ENCODE measurements around the gene ZNF487. TPM values are rescaled to one million over a fixed set of nuclear protein-coding genes. Genes with fewer than 3 reads are reported as not detected.
A peak's percentile ranks its signal among the peaks of the same experiment; 100 is the strongest.

ZNF487 gene
- total and polyA plus RNA-seq, 2 experiments from 2014 or later: 2.9 to 4.6 TPM

DNA sequence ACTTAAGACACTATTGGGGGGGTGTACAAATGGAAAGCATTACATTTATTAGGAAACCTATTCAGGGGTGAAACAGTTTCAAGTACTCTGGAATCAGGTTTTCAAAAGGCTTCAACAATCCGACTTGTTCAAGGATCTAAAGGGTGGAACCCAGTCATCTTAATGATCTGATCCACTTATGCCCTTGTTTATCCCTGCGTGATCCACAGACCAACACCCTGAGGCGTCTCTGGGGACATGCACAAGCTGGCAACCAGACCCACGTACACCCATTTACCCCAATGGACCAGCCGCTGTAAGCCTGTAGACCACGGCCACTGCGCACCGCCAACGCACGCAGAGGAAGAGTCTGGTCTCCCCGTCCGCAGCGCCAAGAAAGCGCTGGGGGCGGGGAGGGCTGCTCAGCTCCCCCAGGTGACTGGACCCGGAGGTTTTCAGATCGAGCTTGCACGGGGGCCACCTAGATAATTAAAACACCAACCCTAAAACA is 41.3 kb upstream of the ZNF487 start:
- peaks cover 43% of the 10 kb centered on the region for H3K36me3 ChIP-seq (ENCODE audit: insufficient read depth)
- peak; percentile 39 for DNase-seq (ENCODE audit: low spot score)
- peaks cover 93% of the 10 kb centered on the region for H3K79me2 ChIP-seq (replicated peaks; ENCODE audit: insufficient read depth)

More for the DNA sequence above, 41.3 kb upstream of the ZNF487 start:
- peak overlapping the region; percentile 99 for H3K27ac ChIP-seq (ENCODE audit: low read depth)
- peak overlapping the region; percentile 97 for H3K4me2 ChIP-seq
- Mint-ChIP-seq H3K4me1 (peaks cover 51% of the 10 kb centered on the region), H3K27ac (peak overlapping the region; percentile 99), H3K4me3 (peak overlapping the region; percentile 93), H3K9me3 (no peaks in the 10 kb centered on the region; the same call in 2 of the 3 replicates), H3K27me3 (ENCODE audit: insufficient read depth, low read depth, poor library complexity) (peaks cover 20% of the 10 kb centered on the region), H3K36me3 (ENCODE audit: low read depth) (peaks cover 77% of the 10 kb centered on the region)
- TF ChIP-seq NANOG (IDR thresholded peaks at IDR 0.05; ENCODE audit: borderline replicate concordance): no peak
- no peak for TF ChIP-seq JUNB (IDR thresholded peaks at IDR 0.05; ENCODE audit: unreplicated experiment)
- TF ChIP-seq POLR2AphosphoS5 (IDR thresholded peaks at IDR 0.05; ENCODE audit: low read depth): no peak
- TF ChIP-seq STAT1 (IDR thresholded peaks at IDR 0.05; ENCODE audit: unreplicated experiment): no peak
- TF ChIP-seq, protein P1, sequence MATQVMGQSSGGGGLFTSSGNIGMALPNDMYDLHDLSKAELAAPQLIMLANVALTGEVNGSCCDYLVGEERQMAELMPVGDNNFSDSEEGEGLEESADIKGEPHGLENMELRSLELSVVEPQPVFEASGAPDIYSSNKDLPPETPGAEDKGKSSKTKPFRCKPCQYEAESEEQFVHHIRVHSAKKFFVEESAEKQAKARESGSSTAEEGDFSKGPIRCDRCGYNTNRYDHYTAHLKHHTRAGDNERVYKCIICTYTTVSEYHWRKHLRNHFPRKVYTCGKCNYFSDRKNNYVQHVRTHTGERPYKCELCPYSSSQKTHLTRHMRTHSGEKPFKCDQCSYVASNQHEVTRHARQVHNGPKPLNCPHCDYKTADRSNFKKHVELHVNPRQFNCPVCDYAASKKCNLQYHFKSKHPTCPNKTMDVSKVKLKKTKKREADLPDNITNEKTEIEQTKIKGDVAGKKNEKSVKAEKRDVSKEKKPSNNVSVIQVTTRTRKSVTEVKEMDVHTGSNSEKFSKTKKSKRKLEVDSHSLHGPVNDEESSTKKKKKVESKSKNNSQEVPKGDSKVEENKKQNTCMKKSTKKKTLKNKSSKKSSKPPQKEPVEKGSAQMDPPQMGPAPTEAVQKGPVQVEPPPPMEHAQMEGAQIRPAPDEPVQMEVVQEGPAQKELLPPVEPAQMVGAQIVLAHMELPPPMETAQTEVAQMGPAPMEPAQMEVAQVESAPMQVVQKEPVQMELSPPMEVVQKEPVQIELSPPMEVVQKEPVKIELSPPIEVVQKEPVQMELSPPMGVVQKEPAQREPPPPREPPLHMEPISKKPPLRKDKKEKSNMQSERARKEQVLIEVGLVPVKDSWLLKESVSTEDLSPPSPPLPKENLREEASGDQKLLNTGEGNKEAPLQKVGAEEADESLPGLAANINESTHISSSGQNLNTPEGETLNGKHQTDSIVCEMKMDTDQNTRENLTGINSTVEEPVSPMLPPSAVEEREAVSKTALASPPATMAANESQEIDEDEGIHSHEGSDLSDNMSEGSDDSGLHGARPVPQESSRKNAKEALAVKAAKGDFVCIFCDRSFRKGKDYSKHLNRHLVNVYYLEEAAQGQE (IDR thresholded peaks at IDR 0.05; ENCODE audit: unreplicated experiment): no peak
- no peak for TF ChIP-seq CREB1 (CRISPR knock-in tag; IDR thresholded peaks at IDR 0.05; ENCODE audit: low read depth)
- TF ChIP-seq EZH2phosphoT487 (IDR thresholded peaks at IDR 0.05; ENCODE audit: unreplicated experiment): no peak
- TF ChIP-seq, protein P2, sequence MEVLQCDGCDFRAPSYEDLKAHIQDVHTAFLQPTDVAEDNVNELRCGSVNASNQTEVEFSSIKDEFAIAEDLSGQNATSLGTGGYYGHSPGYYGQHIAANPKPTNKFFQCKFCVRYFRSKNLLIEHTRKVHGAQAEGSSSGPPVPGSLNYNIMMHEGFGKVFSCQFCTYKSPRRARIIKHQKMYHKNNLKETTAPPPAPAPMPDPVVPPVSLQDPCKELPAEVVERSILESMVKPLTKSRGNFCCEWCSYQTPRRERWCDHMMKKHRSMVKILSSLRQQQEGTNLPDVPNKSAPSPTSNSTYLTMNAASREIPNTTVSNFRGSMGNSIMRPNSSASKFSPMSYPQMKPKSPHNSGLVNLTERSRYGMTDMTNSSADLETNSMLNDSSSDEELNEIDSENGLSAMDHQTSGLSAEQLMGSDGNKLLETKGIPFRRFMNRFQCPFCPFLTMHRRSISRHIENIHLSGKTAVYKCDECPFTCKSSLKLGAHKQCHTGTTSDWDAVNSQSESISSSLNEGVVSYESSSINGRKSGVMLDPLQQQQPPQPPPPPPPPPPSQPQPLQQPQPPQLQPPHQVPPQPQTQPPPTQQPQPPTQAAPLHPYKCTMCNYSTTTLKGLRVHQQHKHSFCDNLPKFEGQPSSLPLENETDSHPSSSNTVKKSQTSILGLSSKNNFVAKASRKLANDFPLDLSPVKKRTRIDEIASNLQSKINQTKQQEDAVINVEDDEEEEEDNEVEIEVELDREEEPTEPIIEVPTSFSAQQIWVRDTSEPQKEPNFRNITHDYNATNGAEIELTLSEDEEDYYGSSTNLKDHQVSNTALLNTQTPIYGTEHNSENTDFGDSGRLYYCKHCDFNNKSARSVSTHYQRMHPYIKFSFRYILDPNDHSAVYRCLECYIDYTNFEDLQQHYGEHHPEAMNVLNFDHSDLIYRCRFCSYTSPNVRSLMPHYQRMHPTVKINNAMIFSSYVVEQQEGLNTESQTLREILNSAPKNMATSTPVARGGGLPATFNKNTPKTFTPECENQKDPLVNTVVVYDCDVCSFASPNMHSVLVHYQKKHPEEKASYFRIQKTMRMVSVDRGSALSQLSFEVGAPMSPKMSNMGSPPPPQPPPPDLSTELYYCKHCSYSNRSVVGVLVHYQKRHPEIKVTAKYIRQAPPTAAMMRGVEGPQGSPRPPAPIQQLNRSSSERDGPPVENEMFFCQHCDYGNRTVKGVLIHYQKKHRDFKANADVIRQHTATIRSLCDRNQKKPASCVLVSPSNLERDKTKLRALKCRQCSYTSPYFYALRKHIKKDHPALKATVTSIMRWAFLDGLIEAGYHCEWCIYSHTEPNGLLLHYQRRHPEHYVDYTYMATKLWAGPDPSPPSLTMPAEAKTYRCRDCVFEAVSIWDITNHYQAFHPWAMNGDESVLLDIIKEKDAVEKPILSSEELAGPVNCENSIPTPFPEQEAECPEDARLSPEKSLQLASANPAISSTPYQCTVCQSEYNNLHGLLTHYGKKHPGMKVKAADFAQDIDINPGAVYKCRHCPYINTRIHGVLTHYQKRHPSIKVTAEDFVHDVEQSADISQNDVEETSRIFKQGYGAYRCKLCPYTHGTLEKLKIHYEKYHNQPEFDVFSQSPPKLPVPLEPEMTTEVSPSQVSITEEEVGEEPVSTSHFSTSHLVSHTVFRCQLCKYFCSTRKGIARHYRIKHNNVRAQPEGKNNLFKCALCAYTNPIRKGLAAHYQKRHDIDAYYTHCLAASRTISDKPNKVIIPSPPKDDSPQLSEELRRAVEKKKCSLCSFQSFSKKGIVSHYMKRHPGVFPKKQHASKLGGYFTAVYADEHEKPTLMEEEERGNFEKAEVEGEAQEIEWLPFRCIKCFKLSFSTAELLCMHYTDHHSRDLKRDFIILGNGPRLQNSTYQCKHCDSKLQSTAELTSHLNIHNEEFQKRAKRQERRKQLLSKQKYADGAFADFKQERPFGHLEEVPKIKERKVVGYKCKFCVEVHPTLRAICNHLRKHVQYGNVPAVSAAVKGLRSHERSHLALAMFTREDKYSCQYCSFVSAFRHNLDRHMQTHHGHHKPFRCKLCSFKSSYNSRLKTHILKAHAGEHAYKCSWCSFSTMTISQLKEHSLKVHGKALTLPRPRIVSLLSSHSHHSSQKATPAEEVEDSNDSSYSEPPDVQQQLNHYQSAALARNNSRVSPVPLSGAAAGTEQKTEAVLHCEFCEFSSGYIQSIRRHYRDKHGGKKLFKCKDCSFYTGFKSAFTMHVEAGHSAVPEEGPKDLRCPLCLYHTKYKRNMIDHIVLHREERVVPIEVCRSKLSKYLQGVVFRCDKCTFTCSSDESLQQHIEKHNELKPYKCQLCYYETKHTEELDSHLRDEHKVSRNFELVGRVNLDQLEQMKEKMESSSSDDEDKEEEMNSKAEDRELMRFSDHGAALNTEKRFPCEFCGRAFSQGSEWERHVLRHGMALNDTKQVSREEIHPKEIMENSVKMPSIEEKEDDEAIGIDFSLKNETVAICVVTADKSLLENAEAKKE (CRISPR knock-in tag; IDR thresholded peaks at IDR 0.05): no peak
- TF ChIP-seq, protein P3, sequence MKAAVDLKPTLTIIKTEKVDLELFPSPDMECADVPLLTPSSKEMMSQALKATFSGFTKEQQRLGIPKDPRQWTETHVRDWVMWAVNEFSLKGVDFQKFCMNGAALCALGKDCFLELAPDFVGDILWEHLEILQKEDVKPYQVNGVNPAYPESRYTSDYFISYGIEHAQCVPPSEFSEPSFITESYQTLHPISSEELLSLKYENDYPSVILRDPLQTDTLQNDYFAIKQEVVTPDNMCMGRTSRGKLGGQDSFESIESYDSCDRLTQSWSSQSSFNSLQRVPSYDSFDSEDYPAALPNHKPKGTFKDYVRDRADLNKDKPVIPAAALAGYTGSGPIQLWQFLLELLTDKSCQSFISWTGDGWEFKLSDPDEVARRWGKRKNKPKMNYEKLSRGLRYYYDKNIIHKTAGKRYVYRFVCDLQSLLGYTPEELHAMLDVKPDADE (IDR thresholded peaks at IDR 0.05): no peak
- TF ChIP-seq ZNF331 (CRISPR knock-in tag; IDR thresholded peaks at IDR 0.05; ENCODE audit: low read depth): no peak
- no peak for TF ChIP-seq EZH2 (IDR thresholded peaks at IDR 0.05; ENCODE audit: low read depth, unreplicated experiment)
- TF ChIP-seq ZNF114 (CRISPR knock-in tag; IDR thresholded peaks at IDR 0.05): no peak
- TF ChIP-seq, protein P4, sequence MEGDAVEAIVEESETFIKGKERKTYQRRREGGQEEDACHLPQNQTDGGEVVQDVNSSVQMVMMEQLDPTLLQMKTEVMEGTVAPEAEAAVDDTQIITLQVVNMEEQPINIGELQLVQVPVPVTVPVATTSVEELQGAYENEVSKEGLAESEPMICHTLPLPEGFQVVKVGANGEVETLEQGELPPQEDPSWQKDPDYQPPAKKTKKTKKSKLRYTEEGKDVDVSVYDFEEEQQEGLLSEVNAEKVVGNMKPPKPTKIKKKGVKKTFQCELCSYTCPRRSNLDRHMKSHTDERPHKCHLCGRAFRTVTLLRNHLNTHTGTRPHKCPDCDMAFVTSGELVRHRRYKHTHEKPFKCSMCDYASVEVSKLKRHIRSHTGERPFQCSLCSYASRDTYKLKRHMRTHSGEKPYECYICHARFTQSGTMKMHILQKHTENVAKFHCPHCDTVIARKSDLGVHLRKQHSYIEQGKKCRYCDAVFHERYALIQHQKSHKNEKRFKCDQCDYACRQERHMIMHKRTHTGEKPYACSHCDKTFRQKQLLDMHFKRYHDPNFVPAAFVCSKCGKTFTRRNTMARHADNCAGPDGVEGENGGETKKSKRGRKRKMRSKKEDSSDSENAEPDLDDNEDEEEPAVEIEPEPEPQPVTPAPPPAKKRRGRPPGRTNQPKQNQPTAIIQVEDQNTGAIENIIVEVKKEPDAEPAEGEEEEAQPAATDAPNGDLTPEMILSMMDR (conservative IDR thresholded peaks at IDR 0.05; ENCODE audit: low read depth in 2 of 2): no peak
- H3F3A ChIP-seq (replicated peaks; ENCODE audit: low read depth): peaks cover 30% of the 10 kb centered on the region; the same call in 1 of the 2 replicates
- H3K4me1 ChIP-seq (ENCODE audit: insufficient read depth): peaks cover 38% of the 10 kb centered on the region
- peak overlapping the region; percentile 99 for H3K4me3 ChIP-seq
- H3K27me3 ChIP-seq (ENCODE audit: insufficient read depth): no peaks in the 10 kb centered on the region
- H3K9me2 ChIP-seq (ENCODE audit: insufficient read depth): no peaks in the 10 kb centered on the region
- H2AFZ ChIP-seq: no peak overlapping the region
- peaks cover 63% of the 10 kb centered on the region for H4K20me1 ChIP-seq (replicated peaks; ENCODE audit: insufficient read depth)
- peak; percentile 18 for ATAC-seq

Measured in GM23338 (cell line).